ENCODE data around the gene CCNY. TPM values are rescaled to one million over a fixed set of nuclear protein-coding genes. Genes with fewer than 3 reads are reported as not detected.
A peak's percentile ranks its signal among the peaks of the same experiment; 100 is the strongest.

Gene CCNY
- total RNA-seq, 3 donors from 2014 or later: 54.8 to 61.6 (median 58.9) TPM

GRCh38 chr10:35355971-35356724 lies 19.8 kb downstream of the CCNY start:
- peaks cover 2% of the 10 kb centered on the region for H3K36me3 Mint-ChIP-seq (ENCODE audit: insufficient read depth)
- peak overlapping the region; percentile 57 for H3K4me3 Mint-ChIP-seq
- no peak for DNase-seq

DNA sequence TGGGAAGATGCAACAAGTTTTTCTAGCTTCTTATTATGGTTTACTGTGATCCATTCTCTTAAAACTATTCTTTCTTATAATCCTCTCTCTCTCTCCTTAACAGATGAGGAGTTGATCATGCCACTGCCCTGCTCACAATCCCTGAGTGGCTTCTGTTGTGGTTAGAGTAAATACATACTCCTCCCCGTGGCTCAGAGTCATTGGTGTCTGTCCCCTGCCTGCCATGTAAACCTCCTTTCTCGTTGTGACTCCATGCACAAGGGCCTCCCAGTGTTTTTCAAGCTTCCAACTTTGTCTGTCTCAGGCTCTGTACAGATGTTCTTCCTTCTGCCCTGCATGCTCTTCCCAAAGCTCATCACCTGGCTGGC lies 20.4 kb downstream of the CCNY start:
- ATAC-seq (peak; percentile 62 to 66), DNase-seq (no peak)
- Mint-ChIP-seq H3K4me1 (ENCODE audit: low read depth) (peaks cover 73% of the 10 kb centered on the region), H3K27me3 (ENCODE audit: low read depth) (no peaks in the 10 kb centered on the region), H3K36me3 (ENCODE audit: insufficient read depth) (peaks cover 2% of the 10 kb centered on the region), H3K4me3 (peak overlapping the region; percentile 57), H3K9me3 (no peaks in the 10 kb centered on the region)

More at GRCh38 chr10:35355971-35356724, 19.8 kb downstream of the CCNY start:
- peaks cover 75% of the 10 kb centered on the region for H3K4me1 Mint-ChIP-seq (ENCODE audit: low read depth)
- no peaks in the 10 kb centered on the region for H3K27me3 Mint-ChIP-seq (ENCODE audit: low read depth)
- H3K9me3 Mint-ChIP-seq: no peaks in the 10 kb centered on the region
- ATAC-seq: peak; percentile 86 to 88

GRCh38 chr10:35359056-35359455 lies 22.7 kb downstream of the CCNY start:
- ATAC-seq: no peak
- DNase-seq: no peak
- H3K4me3 Mint-ChIP-seq: no peak overlapping the region
- no peaks in the 10 kb centered on the region for H3K27me3 Mint-ChIP-seq (ENCODE audit: low read depth)
- no peaks in the 10 kb centered on the region for H3K9me3 Mint-ChIP-seq
- peaks cover 64% of the 10 kb centered on the region for H3K4me1 Mint-ChIP-seq (ENCODE audit: low read depth)
- peaks cover 7% of the 10 kb centered on the region for H3K36me3 Mint-ChIP-seq (ENCODE audit: insufficient read depth)

DNA sequence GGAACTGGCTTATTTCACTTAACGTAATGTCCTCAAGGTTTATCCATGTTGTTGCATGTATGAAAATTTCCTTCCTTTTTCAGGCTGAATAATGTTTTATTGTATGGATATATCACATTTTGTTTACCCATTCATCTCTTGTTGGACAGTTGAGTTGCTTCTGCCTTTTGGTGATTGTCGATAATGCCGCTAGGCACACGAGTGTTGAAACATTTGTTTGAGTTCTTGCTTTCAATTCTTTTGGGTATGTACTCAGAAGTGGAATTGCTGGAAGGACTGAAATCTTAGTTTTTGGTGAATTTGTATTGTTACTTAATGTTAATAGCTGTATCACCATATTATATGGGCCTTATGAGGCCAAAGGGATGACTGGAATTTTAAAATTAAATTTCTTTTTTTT lies 23.6 kb downstream of the CCNY start:
- Mint-ChIP-seq H3K36me3 (ENCODE audit: insufficient read depth) (peaks cover 7% of the 10 kb centered on the region), H3K4me3 (no peak overlapping the region), H3K4me1 (ENCODE audit: low read depth) (peaks cover 62% of the 10 kb centered on the region), H3K27me3 (ENCODE audit: low read depth) (no peaks in the 10 kb centered on the region), H3K9me3 (no peaks in the 10 kb centered on the region)
- ATAC-seq: no peak
- DNase-seq: no peak

- no peak for DNase-seq
- ATAC-seq: no peak
- H3K36me3 Mint-ChIP-seq (ENCODE audit: insufficient read depth): peaks cover 7% of the 10 kb centered on the region
- no peak overlapping the region for H3K4me3 Mint-ChIP-seq
- no peaks in the 10 kb centered on the region for H3K27me3 Mint-ChIP-seq (ENCODE audit: low read depth)
- H3K9me3 Mint-ChIP-seq: no peaks in the 10 kb centered on the region
- H3K4me1 Mint-ChIP-seq (ENCODE audit: low read depth): peaks cover 51% of the 10 kb centered on the region
Observed at GRCh38 chr10:35362701-35363350, 26.5 kb downstream of the CCNY start.

DNA sequence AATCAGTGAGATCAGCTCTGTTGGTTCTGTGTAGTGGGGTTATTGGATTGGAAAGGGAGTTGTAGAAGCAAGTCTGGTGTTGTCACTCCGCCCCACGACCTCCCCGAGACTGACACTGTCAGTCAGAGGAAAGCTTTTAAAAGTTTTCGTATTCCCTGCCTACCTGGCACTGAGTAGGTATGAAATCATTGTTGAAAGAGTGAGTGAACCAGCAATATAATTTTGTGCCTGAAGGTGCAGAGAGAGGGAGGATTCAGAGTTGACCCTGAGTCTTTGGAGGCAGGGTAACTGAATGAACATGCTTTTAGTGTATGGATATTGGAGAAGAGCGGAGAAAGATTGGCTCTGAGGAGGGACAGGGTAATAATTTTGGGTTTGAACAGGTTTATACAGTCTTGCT lies 27.3 kb downstream of the CCNY start:
- Mint-ChIP-seq H3K9me3 (no peaks in the 10 kb centered on the region), H3K27me3 (ENCODE audit: low read depth) (no peaks in the 10 kb centered on the region), H3K36me3 (ENCODE audit: insufficient read depth) (peaks cover 7% of the 10 kb centered on the region), H3K4me1 (ENCODE audit: low read depth) (peaks cover 54% of the 10 kb centered on the region), H3K4me3 (no peak overlapping the region)
- ATAC-seq: no peak
- no peak for DNase-seq

DNA sequence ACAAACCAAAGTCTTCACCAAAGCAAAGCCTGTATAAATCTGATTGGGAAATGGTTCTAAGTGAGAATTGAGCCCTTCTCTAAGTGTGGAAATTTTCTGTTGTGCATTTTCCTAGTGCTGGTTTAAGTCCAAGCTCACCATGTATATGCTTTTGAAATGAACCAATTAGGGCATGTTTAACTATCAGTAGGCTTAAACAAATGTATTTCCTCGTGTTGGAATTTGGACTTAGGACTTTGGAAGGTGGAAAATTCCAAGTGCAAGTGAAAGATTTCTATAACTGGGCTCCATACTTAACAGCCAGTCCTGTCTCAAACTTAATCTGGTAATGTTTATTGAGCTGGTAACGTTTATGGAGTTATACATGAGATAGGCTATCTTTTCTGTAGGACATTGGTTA lies 28.5 kb downstream of the CCNY start:
- no peak for ATAC-seq
- Mint-ChIP-seq H3K36me3 (ENCODE audit: insufficient read depth) (peaks cover 7% of the 10 kb centered on the region), H3K4me3 (no peak overlapping the region), H3K27me3 (ENCODE audit: low read depth) (no peaks in the 10 kb centered on the region), H3K4me1 (ENCODE audit: low read depth) (peaks cover 57% of the 10 kb centered on the region), H3K9me3 (no peaks in the 10 kb centered on the region)
- DNase-seq: no peak

GRCh38 chr10:35365994-35366393 lies 29.7 kb downstream of the CCNY start:
- Mint-ChIP-seq H3K9me3 (no peaks in the 10 kb centered on the region), H3K4me1 (ENCODE audit: low read depth) (peaks cover 61% of the 10 kb centered on the region), H3K27me3 (ENCODE audit: low read depth) (no peaks in the 10 kb centered on the region), H3K36me3 (ENCODE audit: insufficient read depth) (peaks cover 7% of the 10 kb centered on the region), H3K4me3 (no peak overlapping the region)
- DNase-seq: no peak
- ATAC-seq: no peak

GRCh38 chr10:35367107-35367859 lies 31.0 kb downstream of the CCNY start:
- H3K4me3 Mint-ChIP-seq: no peak overlapping the region
- DNase-seq: no peak
- no peaks in the 10 kb centered on the region for H3K27me3 Mint-ChIP-seq (ENCODE audit: low read depth)
- H3K9me3 Mint-ChIP-seq: no peaks in the 10 kb centered on the region
- ATAC-seq: no peak
- peaks cover 65% of the 10 kb centered on the region for H3K4me1 Mint-ChIP-seq (ENCODE audit: low read depth)
- H3K36me3 Mint-ChIP-seq (ENCODE audit: insufficient read depth): peaks cover 4% of the 10 kb centered on the region

GRCh38 chr10:35367982-35368381 lies 31.7 kb downstream of the CCNY start:
- no peak overlapping the region for H3K4me3 Mint-ChIP-seq

GRCh38 chr10:35368485-35369048 lies 32.3 kb downstream of the CCNY start:
- peaks cover 71% of the 10 kb centered on the region for H3K4me1 Mint-ChIP-seq (ENCODE audit: low read depth)
- DNase-seq: no peak
- H3K4me3 Mint-ChIP-seq: no peak overlapping the region
- H3K9me3 Mint-ChIP-seq: no peaks in the 10 kb centered on the region
- peak in 1 of 2 donors; percentile 21 for ATAC-seq
- peaks cover 1% of the 10 kb centered on the region for H3K36me3 Mint-ChIP-seq (ENCODE audit: insufficient read depth)
- H3K27me3 Mint-ChIP-seq (ENCODE audit: low read depth): no peaks in the 10 kb centered on the region

More at GRCh38 chr10:35367982-35368381, 31.7 kb downstream of the CCNY start:
- Mint-ChIP-seq H3K27me3 (ENCODE audit: low read depth) (no peaks in the 10 kb centered on the region), H3K9me3 (no peaks in the 10 kb centered on the region), H3K4me1 (ENCODE audit: low read depth) (peaks cover 71% of the 10 kb centered on the region), H3K36me3 (ENCODE audit: insufficient read depth) (peaks cover 4% of the 10 kb centered on the region)
- no peak for ATAC-seq
- no peak for DNase-seq

DNA sequence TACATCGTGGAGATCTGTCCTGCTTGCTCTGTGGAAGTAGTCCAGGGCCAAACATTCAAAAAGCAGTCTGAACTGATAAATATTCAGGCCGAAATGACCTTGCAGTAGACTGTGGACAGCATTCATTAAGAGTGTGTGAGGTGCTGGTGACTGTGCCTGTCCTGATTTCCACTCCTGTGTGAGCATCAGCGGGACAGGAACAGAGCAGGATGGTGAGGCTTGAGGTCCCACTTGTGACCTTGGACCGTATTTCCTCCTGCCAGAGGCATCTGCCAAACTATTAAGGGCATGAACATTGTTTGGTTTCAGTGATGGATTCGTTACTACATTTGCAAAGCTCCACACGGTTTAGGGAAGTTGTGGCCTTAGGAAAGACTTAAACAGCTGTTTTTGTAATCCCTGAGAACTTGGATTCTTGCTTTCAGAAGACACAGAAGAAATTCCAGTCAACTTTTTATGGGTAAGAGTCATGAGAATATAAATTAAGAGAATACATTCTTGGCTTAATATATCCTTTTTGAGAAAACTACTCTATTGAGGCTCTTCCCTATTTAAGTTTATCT lies 32.8 kb downstream of the CCNY start:
- DNase-seq: no peak
- H3K27me3 Mint-ChIP-seq (ENCODE audit: low read depth): no peaks in the 10 kb centered on the region
- H3K4me1 Mint-ChIP-seq (ENCODE audit: low read depth): peaks cover 69% of the 10 kb centered on the region
- no peaks in the 10 kb centered on the region for H3K36me3 Mint-ChIP-seq (ENCODE audit: insufficient read depth)
- H3K4me3 Mint-ChIP-seq: no peak overlapping the region
- no peak for ATAC-seq
- no peaks in the 10 kb centered on the region for H3K9me3 Mint-ChIP-seq

- Mint-ChIP-seq H3K4me3 (no peak overlapping the region), H3K9me3 (no peaks in the 10 kb centered on the region), H3K36me3 (ENCODE audit: insufficient read depth) (peaks cover 5% of the 10 kb centered on the region), H3K4me1 (ENCODE audit: low read depth) (peaks cover 77% of the 10 kb centered on the region), H3K27me3 (ENCODE audit: low read depth) (no peaks in the 10 kb centered on the region)
- DNase-seq (no peak), ATAC-seq (no peak)
Observed at GRCh38 chr10:35371731-35372130, 35.4 kb downstream of the CCNY start.

GRCh38 chr10:35372329-35372728 lies 36.0 kb downstream of the CCNY start:
- H3K4me1 Mint-ChIP-seq (ENCODE audit: low read depth): peaks cover 82% of the 10 kb centered on the region
- DNase-seq: no peak
- no peaks in the 10 kb centered on the region for H3K9me3 Mint-ChIP-seq
- no peak overlapping the region for H3K4me3 Mint-ChIP-seq
- ATAC-seq: no peak
- H3K27me3 Mint-ChIP-seq (ENCODE audit: low read depth): no peaks in the 10 kb centered on the region
- peaks cover 5% of the 10 kb centered on the region for H3K36me3 Mint-ChIP-seq (ENCODE audit: insufficient read depth)

Measured in activated T-cell treated with anti-CD3 and anti-CD28 coated beads, Interleukin-2, amount 50 U/mL, for 4 hours (primary cell).